GM23338 (cell line): ENCODE data around the gene PLEKHJ1. TPM values are rescaled to one million over a fixed set of nuclear protein-coding genes. Genes with fewer than 3 reads are reported as not detected.
A peak's percentile ranks its signal among the peaks of the same experiment; 100 is the strongest.

Experiments
- ATAC-seq: fragments of 200-7000 bp; cut with Tn5 transposase; 3 replicates; pipeline ENCODE4 v1.9.1; 2020
- DNase-seq: peaks from one replicate; pipeline ENCODE4 v3.0.0-alpha.2; 2015; ENCODE audit warnings: low spot score
- H2AFZ ChIP-seq: fragments of 200-600 bp; sonication (generic); 2 replicates; pipeline ENCODE4 v1.8.0; 2016; ENCODE audit warnings: antibody characterized with exemption, mild to moderate bottlenecking, moderate library complexity
- H3F3A ChIP-seq: fragments of 200-600 bp; sonication (generic); replicated peaks from 2 replicates; pipeline ENCODE4 v1.8.0; 2017; ENCODE audit warnings: antibody characterized with exemption, mixed run types, low read depth
- H3K27ac ChIP-seq: fragments of 200-600 bp; sonication (generic); 2 replicates; pipeline ENCODE4 v1.6.1; 2016; ENCODE audit warnings: low read depth
- H3K27me3 ChIP-seq: fragments of 200-600 bp; sonication (generic); 2 replicates; pipeline ENCODE4 v1.8.0; 2016; ENCODE audit warnings: mild to moderate bottlenecking, mixed run types, moderate library complexity; ENCODE audit not compliant: insufficient read depth
- H3K36me3 ChIP-seq: fragments of 200-600 bp; sonication (generic); 2 replicates; pipeline ENCODE4 v1.8.0; 2016; ENCODE audit warnings: mild to moderate bottlenecking; ENCODE audit not compliant: insufficient read depth
- H3K4me1 ChIP-seq: fragments of 200-600 bp; sonication (generic); 2 replicates; pipeline ENCODE4 v1.8.0; 2016; ENCODE audit warnings: mild to moderate bottlenecking, moderate library complexity; ENCODE audit not compliant: insufficient read depth
- H3K4me2 ChIP-seq: fragments of 200-600 bp; sonication (generic); 2 replicates; pipeline ENCODE4 v1.7.1; 2017; ENCODE audit warnings: mixed run types
- H3K4me3 ChIP-seq: fragments of 200-600 bp; sonication (generic); 2 replicates; pipeline ENCODE4 v1.6.1; 2016; ENCODE audit warnings: mixed run types
- H3K79me2 ChIP-seq: fragments of 200-600 bp; sonication (generic); replicated peaks from 2 replicates; pipeline ENCODE4 v1.8.0; 2017; ENCODE audit warnings: mild to moderate bottlenecking; ENCODE audit not compliant: insufficient read depth
- H3K9me2 ChIP-seq: fragments of 200-600 bp; sonication (generic); 2 replicates; pipeline ENCODE4 v1.8.0; 2017; ENCODE audit not compliant: insufficient read depth
- H4K20me1 ChIP-seq: fragments of 200-600 bp; sonication (generic); replicated peaks from 2 replicates; pipeline ENCODE4 v1.8.0; 2017; ENCODE audit warnings: mild to moderate bottlenecking; ENCODE audit not compliant: insufficient read depth
- H3K27ac Mint-ChIP-seq: 2 replicates; pipeline ENCODE4 v1.8.0; 2020; ENCODE audit warnings: inconsistent platforms, mild to moderate bottlenecking, moderate library complexity, mixed read lengths
- H3K27me3 Mint-ChIP-seq: 3 replicates; pipeline ENCODE4 v1.8.0; 2022; ENCODE audit warnings: low read depth, mild to moderate bottlenecking, moderate library complexity, mixed read lengths, inconsistent platforms; ENCODE audit not compliant: insufficient read depth, poor library complexity
- H3K36me3 Mint-ChIP-seq: 3 replicates; pipeline ENCODE4 v1.8.0; 2021; ENCODE audit warnings: low read depth, mild to moderate bottlenecking, inconsistent platforms, moderate library complexity, mixed read lengths
- H3K4me1 Mint-ChIP-seq: 3 replicates; pipeline ENCODE4 v1.8.0; 2020; ENCODE audit warnings: mild to moderate bottlenecking, inconsistent platforms, mixed read lengths
- H3K4me3 Mint-ChIP-seq: 3 replicates; pipeline ENCODE4 v1.8.0; 2021; ENCODE audit warnings: moderate library complexity, mild to moderate bottlenecking, inconsistent platforms, mixed read lengths
- H3K9me3 Mint-ChIP-seq: 3 replicates; pipeline ENCODE4 v1.8.0; 2020; ENCODE audit warnings: moderate library complexity, mild to moderate bottlenecking, inconsistent platforms, mixed read lengths
- CREB1 ChIP-seq: fragments of 250-450 bp; sonication (Bioruptor Pico); IDR thresholded peaks from 2 replicates; pipeline ENCODE4 v1.5.0; 2020; ENCODE audit warnings: low read depth, mild to moderate bottlenecking, moderate library complexity
- JUNB ChIP-seq: IDR thresholded peaks from one replicate; pipeline ENCODE4 v1.6.1; 2016; ENCODE audit warnings: antibody characterized with exemption; ENCODE audit not compliant: unreplicated experiment
- NANOG ChIP-seq: IDR thresholded peaks from 2 replicates; pipeline ENCODE4 v1.6.1; 2016; ENCODE audit warnings: antibody characterized with exemption, borderline replicate concordance
- ZNF331 ChIP-seq: fragments of 250-450 bp; sonication (Bioruptor Pico); IDR thresholded peaks from 2 replicates; pipeline ENCODE4 v1.5.0; 2020; ENCODE audit warnings: low read depth, mild to moderate bottlenecking, moderate library complexity
- polyA plus RNA-seq: library from polyadenylated mRNA; unstranded; fragments of >200 nt; fragmentation: Nextera tagmentation; extraction: Ambion mirVana; gene quantifications from 2 replicates; pipeline ENCODE4 v1.2.1, GENCODE V29; 2016
- total RNA-seq: library from RNA; depleted of rRNA; stranded (reverse); fragments of >200 nt; shearing (Covaris generic); gene quantifications from 2 replicates; pipeline ENCODE4 v1.2.3, GENCODE V29; 2014
- TF ChIP-seq, protein P1 (sequence below): IDR thresholded peaks from 2 replicates; pipeline ENCODE4 v1.6.1; 2016; ENCODE audit warnings: antibody characterized with exemption
- TF ChIP-seq, protein P2 (sequence below): fragments of 250-450 bp; sonication (Bioruptor Pico); IDR thresholded peaks from 2 replicates; pipeline ENCODE4 v1.5.0; 2020; ENCODE audit warnings: mild to moderate bottlenecking, moderate library complexity
- TF ChIP-seq, protein P3 (sequence below), 2 experiments: fragments of 200-600 bp in 1 of 2; sonication (generic) in 1 of 2; conservative IDR thresholded peaks; 2 replicates each; pipeline versions ENCODE4 v1.5.1 to v1.6.1; 2016 to 2017; ENCODE audit warnings: antibody characterized with exemption in 2 of 2, low read depth in 2 of 2, mild to moderate bottlenecking in 2 of 2, moderate library complexity in 1 of 2

PLEKHJ1 gene
- total and polyA plus RNA-seq, 2 experiments from 2014 or later, result 146 to 210 TPM

DNA sequence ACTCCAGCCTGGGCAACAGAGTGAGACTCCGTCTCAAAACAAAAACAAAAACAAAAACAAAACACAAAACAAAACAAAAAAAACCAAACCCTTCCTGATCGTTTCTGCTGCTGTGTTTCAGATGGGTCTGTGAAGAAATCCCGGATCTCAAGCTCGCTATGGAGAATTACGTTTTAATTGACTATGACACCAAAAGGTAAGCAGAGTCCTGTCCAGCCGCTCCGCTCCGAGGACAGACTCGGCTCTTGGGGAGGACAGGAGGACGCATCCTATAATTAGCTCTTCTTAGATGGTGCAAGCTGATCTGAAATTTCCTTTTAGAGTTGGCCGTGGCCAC lies 50.4 kb downstream of the PLEKHJ1 start:
- no peaks in the 10 kb centered on the region for H3K36me3 ChIP-seq
- H3K27me3 ChIP-seq, result no peaks in the 10 kb centered on the region
- Mint-ChIP-seq H3K4me3 (no peak overlapping the region), H3K36me3 (peaks cover 33% of the 10 kb centered on the region), H3K27ac (no peak overlapping the region), H3K9me3 (no peaks in the 10 kb centered on the region), H3K27me3 (peaks cover 11% of the 10 kb centered on the region), H3K4me1 (peaks cover 2% of the 10 kb centered on the region; the same call in 1 of the 3 replicates)
- H3K79me2 ChIP-seq, result peaks cover 43% of the 10 kb centered on the region
- H3K27ac ChIP-seq, result peak overlapping the region; percentile 66; the same call in 1 of the 2 replicates
- no peak overlapping the region for H2AFZ ChIP-seq
- DNase-seq, result no peak
- TF ChIP-seq JUNB (no peak), CREB1 (no peak)
- TF ChIP-seq, protein P1, sequence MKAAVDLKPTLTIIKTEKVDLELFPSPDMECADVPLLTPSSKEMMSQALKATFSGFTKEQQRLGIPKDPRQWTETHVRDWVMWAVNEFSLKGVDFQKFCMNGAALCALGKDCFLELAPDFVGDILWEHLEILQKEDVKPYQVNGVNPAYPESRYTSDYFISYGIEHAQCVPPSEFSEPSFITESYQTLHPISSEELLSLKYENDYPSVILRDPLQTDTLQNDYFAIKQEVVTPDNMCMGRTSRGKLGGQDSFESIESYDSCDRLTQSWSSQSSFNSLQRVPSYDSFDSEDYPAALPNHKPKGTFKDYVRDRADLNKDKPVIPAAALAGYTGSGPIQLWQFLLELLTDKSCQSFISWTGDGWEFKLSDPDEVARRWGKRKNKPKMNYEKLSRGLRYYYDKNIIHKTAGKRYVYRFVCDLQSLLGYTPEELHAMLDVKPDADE, result no peak
- TF ChIP-seq, protein P2, sequence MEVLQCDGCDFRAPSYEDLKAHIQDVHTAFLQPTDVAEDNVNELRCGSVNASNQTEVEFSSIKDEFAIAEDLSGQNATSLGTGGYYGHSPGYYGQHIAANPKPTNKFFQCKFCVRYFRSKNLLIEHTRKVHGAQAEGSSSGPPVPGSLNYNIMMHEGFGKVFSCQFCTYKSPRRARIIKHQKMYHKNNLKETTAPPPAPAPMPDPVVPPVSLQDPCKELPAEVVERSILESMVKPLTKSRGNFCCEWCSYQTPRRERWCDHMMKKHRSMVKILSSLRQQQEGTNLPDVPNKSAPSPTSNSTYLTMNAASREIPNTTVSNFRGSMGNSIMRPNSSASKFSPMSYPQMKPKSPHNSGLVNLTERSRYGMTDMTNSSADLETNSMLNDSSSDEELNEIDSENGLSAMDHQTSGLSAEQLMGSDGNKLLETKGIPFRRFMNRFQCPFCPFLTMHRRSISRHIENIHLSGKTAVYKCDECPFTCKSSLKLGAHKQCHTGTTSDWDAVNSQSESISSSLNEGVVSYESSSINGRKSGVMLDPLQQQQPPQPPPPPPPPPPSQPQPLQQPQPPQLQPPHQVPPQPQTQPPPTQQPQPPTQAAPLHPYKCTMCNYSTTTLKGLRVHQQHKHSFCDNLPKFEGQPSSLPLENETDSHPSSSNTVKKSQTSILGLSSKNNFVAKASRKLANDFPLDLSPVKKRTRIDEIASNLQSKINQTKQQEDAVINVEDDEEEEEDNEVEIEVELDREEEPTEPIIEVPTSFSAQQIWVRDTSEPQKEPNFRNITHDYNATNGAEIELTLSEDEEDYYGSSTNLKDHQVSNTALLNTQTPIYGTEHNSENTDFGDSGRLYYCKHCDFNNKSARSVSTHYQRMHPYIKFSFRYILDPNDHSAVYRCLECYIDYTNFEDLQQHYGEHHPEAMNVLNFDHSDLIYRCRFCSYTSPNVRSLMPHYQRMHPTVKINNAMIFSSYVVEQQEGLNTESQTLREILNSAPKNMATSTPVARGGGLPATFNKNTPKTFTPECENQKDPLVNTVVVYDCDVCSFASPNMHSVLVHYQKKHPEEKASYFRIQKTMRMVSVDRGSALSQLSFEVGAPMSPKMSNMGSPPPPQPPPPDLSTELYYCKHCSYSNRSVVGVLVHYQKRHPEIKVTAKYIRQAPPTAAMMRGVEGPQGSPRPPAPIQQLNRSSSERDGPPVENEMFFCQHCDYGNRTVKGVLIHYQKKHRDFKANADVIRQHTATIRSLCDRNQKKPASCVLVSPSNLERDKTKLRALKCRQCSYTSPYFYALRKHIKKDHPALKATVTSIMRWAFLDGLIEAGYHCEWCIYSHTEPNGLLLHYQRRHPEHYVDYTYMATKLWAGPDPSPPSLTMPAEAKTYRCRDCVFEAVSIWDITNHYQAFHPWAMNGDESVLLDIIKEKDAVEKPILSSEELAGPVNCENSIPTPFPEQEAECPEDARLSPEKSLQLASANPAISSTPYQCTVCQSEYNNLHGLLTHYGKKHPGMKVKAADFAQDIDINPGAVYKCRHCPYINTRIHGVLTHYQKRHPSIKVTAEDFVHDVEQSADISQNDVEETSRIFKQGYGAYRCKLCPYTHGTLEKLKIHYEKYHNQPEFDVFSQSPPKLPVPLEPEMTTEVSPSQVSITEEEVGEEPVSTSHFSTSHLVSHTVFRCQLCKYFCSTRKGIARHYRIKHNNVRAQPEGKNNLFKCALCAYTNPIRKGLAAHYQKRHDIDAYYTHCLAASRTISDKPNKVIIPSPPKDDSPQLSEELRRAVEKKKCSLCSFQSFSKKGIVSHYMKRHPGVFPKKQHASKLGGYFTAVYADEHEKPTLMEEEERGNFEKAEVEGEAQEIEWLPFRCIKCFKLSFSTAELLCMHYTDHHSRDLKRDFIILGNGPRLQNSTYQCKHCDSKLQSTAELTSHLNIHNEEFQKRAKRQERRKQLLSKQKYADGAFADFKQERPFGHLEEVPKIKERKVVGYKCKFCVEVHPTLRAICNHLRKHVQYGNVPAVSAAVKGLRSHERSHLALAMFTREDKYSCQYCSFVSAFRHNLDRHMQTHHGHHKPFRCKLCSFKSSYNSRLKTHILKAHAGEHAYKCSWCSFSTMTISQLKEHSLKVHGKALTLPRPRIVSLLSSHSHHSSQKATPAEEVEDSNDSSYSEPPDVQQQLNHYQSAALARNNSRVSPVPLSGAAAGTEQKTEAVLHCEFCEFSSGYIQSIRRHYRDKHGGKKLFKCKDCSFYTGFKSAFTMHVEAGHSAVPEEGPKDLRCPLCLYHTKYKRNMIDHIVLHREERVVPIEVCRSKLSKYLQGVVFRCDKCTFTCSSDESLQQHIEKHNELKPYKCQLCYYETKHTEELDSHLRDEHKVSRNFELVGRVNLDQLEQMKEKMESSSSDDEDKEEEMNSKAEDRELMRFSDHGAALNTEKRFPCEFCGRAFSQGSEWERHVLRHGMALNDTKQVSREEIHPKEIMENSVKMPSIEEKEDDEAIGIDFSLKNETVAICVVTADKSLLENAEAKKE (CRISPR knock-in tag), result no peak
- H3K9me2 ChIP-seq, result no peaks in the 10 kb centered on the region
- no peak overlapping the region for H3K4me2 ChIP-seq
- H3K4me1 ChIP-seq, result no peaks in the 10 kb centered on the region
- no peak for ATAC-seq
- H4K20me1 ChIP-seq, result peaks cover 16% of the 10 kb centered on the region; the same call in 1 of the 2 replicates
- H3F3A ChIP-seq, result 0 out of 2 replicates have a peak, but pooled peaks cover 4% of the 10 kb centered on the region
- no peak overlapping the region for H3K4me3 ChIP-seq

DNA sequence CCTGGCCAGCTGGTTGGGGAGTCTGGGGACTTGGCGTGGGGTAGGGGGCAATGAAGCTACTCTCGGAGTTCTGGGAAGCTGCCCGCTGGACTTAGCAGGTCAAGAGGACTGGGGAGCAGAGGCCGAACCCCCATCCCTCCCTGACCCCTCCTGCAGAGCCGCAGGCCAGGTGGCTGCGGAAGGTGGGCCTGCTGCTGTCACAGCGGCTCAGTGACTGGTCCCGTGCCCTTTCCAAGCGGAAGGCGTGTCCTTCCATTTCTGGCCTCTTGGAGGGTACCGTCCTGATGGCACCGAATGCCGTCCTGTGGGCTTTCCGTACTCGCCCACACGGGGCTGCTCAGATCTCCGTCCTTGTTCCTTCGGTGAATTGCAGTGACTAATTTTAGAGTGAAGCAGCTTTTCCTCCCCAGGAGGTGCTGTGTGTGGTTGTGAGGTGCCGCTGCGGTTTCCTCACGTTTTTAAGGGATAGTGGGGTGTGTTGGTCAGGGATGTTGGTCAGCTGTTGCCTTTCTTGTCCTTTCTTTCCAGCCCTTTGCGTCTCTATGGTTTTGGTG lies 51.6 kb downstream of the PLEKHJ1 start:
- no peak overlapping the region for H3K4me3 ChIP-seq
- peaks cover 33% of the 10 kb centered on the region for H3K36me3 Mint-ChIP-seq
- H3K27me3 Mint-ChIP-seq, result peaks cover 9% of the 10 kb centered on the region
- no peak overlapping the region for H2AFZ ChIP-seq
- H3F3A ChIP-seq, result 0 out of 2 replicates have a peak, but pooled peaks cover 4% of the 10 kb centered on the region
- H3K4me1 Mint-ChIP-seq, result peaks cover 2% of the 10 kb centered on the region; the same call in 1 of the 3 replicates
- 0 out of 2 replicates have a peak overlapping the region, but pooled peaks have one; percentile 63 for H3K27ac ChIP-seq
- no peak overlapping the region for H3K4me3 Mint-ChIP-seq
- peaks cover 19% of the 10 kb centered on the region for H4K20me1 ChIP-seq
- H3K9me3 Mint-ChIP-seq, result no peaks in the 10 kb centered on the region
- no peaks in the 10 kb centered on the region for H3K9me2 ChIP-seq
- DNase-seq (no peak), ATAC-seq (peak; percentile 15; the same call in 1 of the 3 replicates)
- H3K27me3 ChIP-seq, result no peaks in the 10 kb centered on the region
- no peak overlapping the region for H3K4me2 ChIP-seq
- no peaks in the 10 kb centered on the region for H3K4me1 ChIP-seq
- H3K27ac Mint-ChIP-seq, result no peak overlapping the region; the same call in 1 of the 2 replicates
- no peaks in the 10 kb centered on the region for H3K36me3 ChIP-seq
- peaks cover 52% of the 10 kb centered on the region for H3K79me2 ChIP-seq
- TF ChIP-seq CREB1 (no peak), NANOG (no peak), ZNF331 (CRISPR knock-in tag) (no peak)
- TF ChIP-seq, protein P3, sequence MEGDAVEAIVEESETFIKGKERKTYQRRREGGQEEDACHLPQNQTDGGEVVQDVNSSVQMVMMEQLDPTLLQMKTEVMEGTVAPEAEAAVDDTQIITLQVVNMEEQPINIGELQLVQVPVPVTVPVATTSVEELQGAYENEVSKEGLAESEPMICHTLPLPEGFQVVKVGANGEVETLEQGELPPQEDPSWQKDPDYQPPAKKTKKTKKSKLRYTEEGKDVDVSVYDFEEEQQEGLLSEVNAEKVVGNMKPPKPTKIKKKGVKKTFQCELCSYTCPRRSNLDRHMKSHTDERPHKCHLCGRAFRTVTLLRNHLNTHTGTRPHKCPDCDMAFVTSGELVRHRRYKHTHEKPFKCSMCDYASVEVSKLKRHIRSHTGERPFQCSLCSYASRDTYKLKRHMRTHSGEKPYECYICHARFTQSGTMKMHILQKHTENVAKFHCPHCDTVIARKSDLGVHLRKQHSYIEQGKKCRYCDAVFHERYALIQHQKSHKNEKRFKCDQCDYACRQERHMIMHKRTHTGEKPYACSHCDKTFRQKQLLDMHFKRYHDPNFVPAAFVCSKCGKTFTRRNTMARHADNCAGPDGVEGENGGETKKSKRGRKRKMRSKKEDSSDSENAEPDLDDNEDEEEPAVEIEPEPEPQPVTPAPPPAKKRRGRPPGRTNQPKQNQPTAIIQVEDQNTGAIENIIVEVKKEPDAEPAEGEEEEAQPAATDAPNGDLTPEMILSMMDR (conservative IDR thresholded peaks at IDR 0.05; ENCODE audit: low read depth in 2 of 2), result no peak
